Activated naive CD4-positive, alpha-beta T cell treated with anti-CD3 and anti-CD28 coated beads for 36 hours (primary cell): Measurements from ENCODE around the gene GCN1. TPM values are rescaled to one million over a fixed set of nuclear protein-coding genes. Genes with fewer than 3 reads are reported as not detected.
"Not testable (repeated sequence)": the region's sequence is repeated elsewhere in the genome, so short reads cannot be mapped to it uniquely, and the experiment has no call there.

Experiments used
- CTCF ChIA-PET: fragments of 350-600 bp; sonication (Branson Sonifier 250); formaldehyde crosslinking; loops from one replicate; lab custom pipeline; 2021; ENCODE audit warnings: antibody characterized with exemption; lab: Charles Lee
- DNase-seq: peaks from one replicate; pipeline ENCODE4 v3.0.0-alpha.2; 2020
- H3K27ac Mint-ChIP-seq: one replicate; pipeline ENCODE4 v1.8.0; 2021; ENCODE audit warnings: mild to moderate bottlenecking, mixed read lengths
- H3K27me3 Mint-ChIP-seq: one replicate; pipeline ENCODE4 v1.8.0; 2021; ENCODE audit warnings: low read depth, mixed read lengths
- H3K36me3 Mint-ChIP-seq: one replicate; pipeline ENCODE4 v1.8.0; 2021; ENCODE audit warnings: low read depth, mixed read lengths
- H3K4me1 Mint-ChIP-seq: one replicate; pipeline ENCODE4 v1.8.0; 2021; ENCODE audit warnings: low read depth, mixed read lengths
- H3K4me3 Mint-ChIP-seq: one replicate; pipeline ENCODE4 v1.8.0; 2021; ENCODE audit warnings: mild to moderate bottlenecking, moderate library complexity, mixed read lengths
- H3K9me3 Mint-ChIP-seq: one replicate; pipeline ENCODE4 v1.8.0; 2021; ENCODE audit warnings: mixed read lengths
- intact Hi-C: fragments of 100-400 bp; cut with micrococcal nuclease; formaldehyde crosslinking; loops from one replicate; pipeline ENCODE4 v1.15.1; 2023
- total RNA-seq, 2 experiments: library from RNA; stranded (reverse); gene quantifications; one replicate each; pipeline ENCODE4 v1.2.3, GENCODE V29; 2021

GCN1 gene
- total RNA-seq, 2 experiments from 2014 or later, result 122 to 128 TPM

DNA sequence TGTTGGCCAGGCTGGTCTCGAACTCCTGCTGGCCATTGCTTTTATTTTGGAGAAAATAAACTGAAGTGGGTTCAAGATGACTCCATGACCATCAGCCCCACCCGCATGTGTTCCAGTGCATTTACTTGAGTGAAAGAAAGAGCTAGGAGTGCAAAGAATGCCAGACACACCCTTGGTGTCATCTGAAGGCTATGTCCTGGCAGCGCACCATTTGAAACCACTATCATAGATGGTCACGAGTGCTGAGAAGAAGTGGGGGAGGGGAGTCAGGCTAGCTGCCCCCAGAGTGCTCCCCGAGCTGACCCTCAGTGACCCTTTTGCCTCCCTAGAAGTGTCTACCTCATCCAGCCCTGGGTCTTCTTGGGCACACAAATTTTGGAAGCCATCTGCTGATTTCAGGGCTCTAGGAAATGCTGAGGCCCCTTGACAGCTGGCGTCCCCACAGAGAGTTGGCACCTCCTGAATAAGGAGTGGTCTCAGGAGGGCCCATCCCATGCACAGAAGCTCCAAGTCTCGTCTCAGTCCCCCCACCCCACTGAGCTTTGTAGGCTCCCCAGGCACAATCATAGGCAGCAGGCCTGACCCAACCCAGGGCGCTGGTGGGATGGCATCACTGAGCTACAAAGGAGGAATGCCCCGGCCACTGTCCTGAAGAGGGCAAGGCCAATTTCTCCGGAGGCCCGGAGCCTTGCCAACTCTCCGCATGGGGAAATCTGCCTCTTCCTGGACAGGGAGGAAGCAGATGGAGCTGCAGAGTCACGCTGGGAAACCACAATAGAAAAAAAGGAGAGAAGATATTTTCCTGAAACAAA is 43.1 kb upstream of the GCN1 start:
- Mint-ChIP-seq H3K36me3 (no peaks in the 10 kb centered on the region), H3K4me3 (no peak overlapping the region), H3K27me3 (no peaks in the 10 kb centered on the region), H3K27ac (peak overlapping the region; percentile 82), H3K4me1 (peaks cover 87% of the 10 kb centered on the region), H3K9me3 (no peaks in the 10 kb centered on the region)
- CTCF ChIA-PET, result interaction anchor here (1.4 to 10.6 kb wide), 4 partner anchors 9 to 65 kb away, joined by 3 to 116 read pairs (median 81); partner anchors contain the start of genes PXN and SIRT4
- no peak for DNase-seq
- intact Hi-C loops, result loop anchor here (10.0 kb wide), 1 partner anchor 797 kb away; the partner anchor contains the start of gene OASL

DNA sequence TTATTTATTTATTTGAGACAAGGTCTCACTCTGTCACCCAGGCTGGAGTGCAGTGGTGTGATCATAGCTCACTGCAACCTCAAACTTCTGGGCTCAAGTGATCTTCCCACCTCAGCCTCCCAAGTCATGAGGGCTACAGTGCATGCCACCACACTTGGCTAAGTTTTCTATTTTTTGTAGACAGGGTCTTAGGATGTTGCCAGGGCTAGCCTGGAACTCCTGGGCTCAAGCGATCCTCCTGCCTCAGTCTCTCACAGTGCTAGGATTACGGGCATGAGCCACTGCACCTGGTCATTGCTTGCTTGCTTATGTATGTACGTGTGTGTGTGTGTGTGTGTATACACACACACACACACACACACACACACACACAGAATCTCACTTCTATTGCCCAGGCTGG is 42.3 kb upstream of the GCN1 start:
- H3K36me3 Mint-ChIP-seq, H3K9me3 Mint-ChIP-seq, H3K27ac Mint-ChIP-seq, H3K4me3 Mint-ChIP-seq, H3K27me3 Mint-ChIP-seq, DNase-seq: not testable (repeated sequence)
- peaks cover 87% of the 10 kb centered on the region for H3K4me1 Mint-ChIP-seq
- intact Hi-C loops, result loop anchor here (10.0 kb wide), 1 partner anchor 798 kb away; the partner anchor contains the start of gene OASL
- CTCF ChIA-PET, result interaction anchor here (0.5 to 10.6 kb wide), 5 partner anchors 8 to 123 kb away, joined by 4 to 116 read pairs (median 78); partner anchors contain the start of gene PXN

DNA sequence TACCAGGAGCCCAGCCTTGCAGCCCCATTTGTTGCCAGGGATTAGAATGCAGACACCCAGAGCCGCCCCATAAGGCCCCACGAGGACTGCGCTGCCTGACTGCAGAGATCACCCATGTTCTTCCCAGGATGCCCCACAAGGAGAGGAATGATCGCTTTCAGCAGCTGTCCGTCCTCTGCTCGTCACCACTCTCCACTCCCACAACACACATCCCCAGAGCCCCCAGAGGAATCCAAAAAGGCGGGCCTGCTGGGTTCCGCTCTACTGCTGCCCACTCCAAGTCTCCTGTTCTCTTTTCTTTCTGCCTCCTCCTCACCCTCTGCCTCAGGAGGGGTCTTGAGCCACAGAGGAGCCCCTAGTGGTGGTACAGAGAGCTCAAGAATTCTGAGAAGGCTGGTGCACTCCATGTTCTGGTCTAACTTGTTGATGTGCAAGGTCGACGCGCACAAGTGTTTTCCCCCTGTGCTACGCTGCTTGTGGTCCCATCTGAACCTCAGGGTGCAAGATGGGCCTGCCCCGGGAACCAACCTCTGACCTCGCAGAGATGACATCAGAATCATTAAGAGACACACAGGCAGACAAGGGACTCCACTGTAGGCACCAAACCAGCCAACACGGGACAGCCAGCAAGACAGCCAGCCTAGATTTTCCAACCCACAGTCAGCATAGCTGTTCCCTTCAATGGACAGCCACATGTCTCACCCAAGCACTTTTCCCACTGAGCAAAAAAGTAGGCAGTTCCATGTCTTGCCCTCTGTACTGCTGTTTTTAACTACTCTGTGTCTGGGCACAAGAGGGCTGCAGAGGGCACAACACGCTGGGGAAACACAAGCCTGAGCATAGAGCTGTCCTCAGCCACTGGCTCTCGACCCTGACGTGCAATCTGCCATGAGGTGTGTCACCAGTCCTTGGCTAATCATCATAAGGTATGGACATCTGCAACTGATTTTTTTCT is 41.1 kb upstream of the GCN1 start:
- intact Hi-C loops, result loop anchor here (10.0 kb wide), 1 partner anchor 799 kb away; the partner anchor contains the start of gene OASL
- CTCF ChIA-PET, result interaction anchor here (0.6 to 10.6 kb wide), 7 partner anchors 9 to 50 kb away, joined by 3 to 116 read pairs (median 4); partner anchors contain the start of gene PXN
- Mint-ChIP-seq H3K27me3 (no peaks in the 10 kb centered on the region), H3K36me3 (no peaks in the 10 kb centered on the region), H3K27ac (peak overlapping the region; percentile 97), H3K4me3 (no peak overlapping the region), H3K4me1 (peaks cover 87% of the 10 kb centered on the region), H3K9me3 (no peaks in the 10 kb centered on the region)
- DNase-seq, result peak; percentile 49

DNA sequence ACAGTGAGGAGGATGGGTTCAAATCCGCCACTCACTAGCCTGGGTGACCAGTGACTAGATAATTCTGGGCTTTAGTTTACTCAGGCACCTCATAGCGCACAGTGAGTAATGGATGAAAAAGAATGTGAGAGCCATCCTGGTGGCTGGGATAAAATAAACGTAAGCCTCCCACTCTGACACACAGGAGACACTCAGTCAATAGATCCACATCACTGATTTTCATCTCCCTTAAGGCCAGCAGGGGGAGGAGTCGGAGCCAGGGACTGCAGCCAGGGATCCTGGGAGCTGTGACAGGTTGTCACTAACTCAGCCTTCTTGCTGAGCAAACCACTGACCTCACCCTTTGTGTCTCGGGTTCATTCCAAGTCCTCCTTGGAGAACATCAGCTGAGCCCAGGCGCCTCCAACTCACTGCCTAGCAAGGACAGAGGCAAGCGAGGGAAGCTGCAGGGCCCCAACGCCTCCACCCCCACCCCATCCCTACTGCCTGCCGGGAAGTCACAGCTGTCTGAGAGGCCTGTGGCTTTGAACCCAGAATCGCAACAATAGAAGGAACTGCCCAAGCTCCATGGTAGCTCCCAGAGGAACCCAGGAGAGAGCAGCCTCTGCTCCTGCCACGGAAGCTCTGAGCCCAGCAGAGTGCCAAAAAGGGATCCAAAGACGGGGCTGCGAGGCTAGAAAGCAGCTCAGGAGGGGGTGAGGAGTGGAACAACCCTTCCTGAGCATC is 40.3 kb upstream of the GCN1 start:
- no peaks in the 10 kb centered on the region for H3K36me3 Mint-ChIP-seq
- H3K4me3 Mint-ChIP-seq, result no peak overlapping the region
- no peaks in the 10 kb centered on the region for H3K9me3 Mint-ChIP-seq
- no peaks in the 10 kb centered on the region for H3K27me3 Mint-ChIP-seq
- H3K27ac Mint-ChIP-seq, result peak overlapping the region; percentile 97
- H3K4me1 Mint-ChIP-seq, result peaks cover 87% of the 10 kb centered on the region
- CTCF ChIA-PET, result interaction anchor here (1.0 to 10.6 kb wide), 3 partner anchors 18 to 34 kb away, joined by 3 to 116 read pairs (median 84); partner anchors contain the start of gene PXN
- intact Hi-C loops, result loop anchor here (10.0 kb wide), 1 partner anchor 800 kb away; the partner anchor contains the start of gene OASL
- peak; percentile 12 for DNase-seq

DNA sequence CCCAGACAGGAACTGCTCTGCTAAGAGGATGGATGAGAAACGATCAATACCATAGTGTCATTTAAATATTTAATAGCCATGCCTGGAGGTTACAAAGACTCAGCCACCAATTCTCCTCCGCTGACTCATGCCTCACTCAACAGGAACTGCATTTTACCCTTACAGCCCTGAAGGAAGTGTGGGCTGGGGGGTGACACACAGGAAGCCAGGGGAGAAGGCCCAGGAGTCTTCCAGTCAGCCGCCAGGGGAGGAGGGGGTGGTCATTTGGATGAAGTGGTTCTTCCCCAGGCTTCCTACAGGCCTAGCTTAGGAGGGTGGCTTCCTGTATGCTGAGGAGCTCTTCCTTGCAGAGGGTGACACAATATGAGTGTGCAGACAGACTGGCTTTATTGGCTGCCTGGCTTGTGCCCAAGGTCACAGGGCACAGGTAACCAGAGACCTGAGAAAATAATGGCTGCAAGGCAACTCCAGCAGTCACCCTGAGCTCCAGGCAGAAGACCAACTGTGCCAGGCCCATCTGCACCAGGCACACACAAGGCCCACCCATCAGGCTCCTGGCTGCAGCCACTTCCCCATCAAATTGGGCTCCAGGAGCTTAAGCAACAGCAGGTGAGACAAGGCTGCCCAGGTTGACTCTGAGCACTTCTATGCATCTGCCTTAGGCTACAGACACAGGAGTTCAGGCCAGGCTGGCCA is 36.9 kb upstream of the GCN1 start:
- peaks cover 97% of the 10 kb centered on the region for H3K4me1 Mint-ChIP-seq
- H3K9me3 Mint-ChIP-seq, result no peaks in the 10 kb centered on the region
- H3K4me3 Mint-ChIP-seq, result peak overlapping the region; percentile 53
- no peaks in the 10 kb centered on the region for H3K27me3 Mint-ChIP-seq
- intact Hi-C loops, result loop anchor here (1.0 to 10.0 kb wide), 7 partner anchors 17 to 803 kb away; partner anchors contain the start of genes OASL, RNU4-2 and RPLP0
- peak; percentile 97 for DNase-seq
- H3K36me3 Mint-ChIP-seq, result no peaks in the 10 kb centered on the region
- H3K27ac Mint-ChIP-seq, result peak overlapping the region; percentile 97
- CTCF ChIA-PET, result interaction anchor here (1.8 to 10.8 kb wide), 6 partner anchors 9 to 71 kb away, joined by 4 to 637 read pairs (median 76); partner anchors contain the start of genes PXN, RNU4-1, RNU4-2 and RPLP0

DNA sequence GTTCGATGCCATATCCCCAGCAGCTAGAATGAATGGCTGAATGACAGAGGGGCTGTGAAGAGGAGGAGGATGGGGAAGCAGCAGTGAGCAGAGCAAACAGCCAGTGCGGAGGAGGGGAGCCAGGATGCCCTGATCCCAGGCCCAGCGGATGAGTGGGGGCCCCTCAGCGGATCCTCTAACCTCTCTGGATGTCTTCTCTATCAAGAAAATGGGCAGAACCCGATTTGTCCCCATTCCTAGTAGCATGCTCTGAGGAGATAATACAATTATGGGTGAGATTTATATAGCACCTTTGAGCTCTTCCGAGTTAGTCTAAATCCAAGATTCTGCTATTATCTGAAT is 36.4 kb upstream of the GCN1 start:
- intact Hi-C loops, result loop anchor here (1.0 to 10.0 kb wide), 7 partner anchors 17 to 804 kb away; partner anchors contain the start of genes OASL, RNU4-2 and RPLP0
- peaks cover 3% of the 10 kb centered on the region for H3K36me3 Mint-ChIP-seq

DNA sequence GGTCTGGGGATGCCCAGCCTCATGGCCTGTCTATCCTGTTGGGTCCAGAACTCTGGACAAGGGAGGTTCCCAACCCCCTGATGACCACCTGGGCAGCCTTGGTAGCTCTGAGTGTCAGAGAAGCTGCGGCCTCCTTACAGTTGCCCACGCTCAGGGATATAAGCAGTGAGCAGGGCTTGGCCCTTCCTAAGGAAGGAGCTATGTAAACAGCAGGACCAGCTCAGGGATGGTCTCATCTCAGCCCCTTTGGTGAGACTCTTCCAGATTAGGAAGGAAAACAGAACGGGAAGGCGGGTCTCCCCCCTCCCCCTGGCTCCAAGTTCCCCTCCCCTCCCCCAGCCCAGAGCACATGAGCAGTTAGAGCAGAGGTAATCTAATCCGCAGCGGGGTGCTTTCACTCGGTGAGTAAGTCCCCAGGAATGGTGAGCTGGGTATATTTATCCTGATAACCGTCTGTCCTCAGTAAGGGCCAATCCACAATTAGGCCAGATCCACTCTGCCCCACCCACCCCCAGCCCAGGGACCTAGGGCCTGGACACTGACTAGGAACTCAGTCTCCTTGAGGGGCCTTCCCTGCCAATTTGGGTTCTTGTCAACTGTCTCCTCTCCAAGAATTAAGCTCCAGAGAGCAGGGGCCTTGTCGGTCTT is 35.9 kb upstream of the GCN1 start:
- no peaks in the 10 kb centered on the region for H3K27me3 Mint-ChIP-seq
- CTCF ChIA-PET, result interaction anchor here (0.6 to 10.8 kb wide), 8 partner anchors 10 to 72 kb away, joined by 3 to 637 read pairs (median 62); partner anchors contain the start of genes PXN, RNU4-1, RNU4-2 and RPLP0
- peak overlapping the region; percentile 53 for H3K4me3 Mint-ChIP-seq
- peak overlapping the region; percentile 97 for H3K27ac Mint-ChIP-seq
- intact Hi-C loops, result loop anchor here (10.0 kb wide), 1 partner anchor 804 kb away; the partner anchor contains the start of gene OASL
- H3K4me1 Mint-ChIP-seq, result peaks cover 99% of the 10 kb centered on the region
- DNase-seq, result peak; percentile 21
- H3K9me3 Mint-ChIP-seq, result no peaks in the 10 kb centered on the region
- H3K36me3 Mint-ChIP-seq, result peaks cover 3% of the 10 kb centered on the region

More for the DNA sequence above, 36.4 kb upstream of the GCN1 start:
- DNase-seq, result peak; percentile 14
- Mint-ChIP-seq H3K4me1 (peaks cover 99% of the 10 kb centered on the region), H3K27me3 (no peaks in the 10 kb centered on the region), H3K27ac (peak overlapping the region; percentile 97), H3K9me3 (no peaks in the 10 kb centered on the region), H3K4me3 (peak overlapping the region; percentile 53)
- CTCF ChIA-PET, result interaction anchor here (0.6 to 10.8 kb wide), 8 partner anchors 9 to 71 kb away, joined by 3 to 637 read pairs (median 62); partner anchors contain the start of genes PXN, RNU4-1, RNU4-2 and RPLP0

DNA sequence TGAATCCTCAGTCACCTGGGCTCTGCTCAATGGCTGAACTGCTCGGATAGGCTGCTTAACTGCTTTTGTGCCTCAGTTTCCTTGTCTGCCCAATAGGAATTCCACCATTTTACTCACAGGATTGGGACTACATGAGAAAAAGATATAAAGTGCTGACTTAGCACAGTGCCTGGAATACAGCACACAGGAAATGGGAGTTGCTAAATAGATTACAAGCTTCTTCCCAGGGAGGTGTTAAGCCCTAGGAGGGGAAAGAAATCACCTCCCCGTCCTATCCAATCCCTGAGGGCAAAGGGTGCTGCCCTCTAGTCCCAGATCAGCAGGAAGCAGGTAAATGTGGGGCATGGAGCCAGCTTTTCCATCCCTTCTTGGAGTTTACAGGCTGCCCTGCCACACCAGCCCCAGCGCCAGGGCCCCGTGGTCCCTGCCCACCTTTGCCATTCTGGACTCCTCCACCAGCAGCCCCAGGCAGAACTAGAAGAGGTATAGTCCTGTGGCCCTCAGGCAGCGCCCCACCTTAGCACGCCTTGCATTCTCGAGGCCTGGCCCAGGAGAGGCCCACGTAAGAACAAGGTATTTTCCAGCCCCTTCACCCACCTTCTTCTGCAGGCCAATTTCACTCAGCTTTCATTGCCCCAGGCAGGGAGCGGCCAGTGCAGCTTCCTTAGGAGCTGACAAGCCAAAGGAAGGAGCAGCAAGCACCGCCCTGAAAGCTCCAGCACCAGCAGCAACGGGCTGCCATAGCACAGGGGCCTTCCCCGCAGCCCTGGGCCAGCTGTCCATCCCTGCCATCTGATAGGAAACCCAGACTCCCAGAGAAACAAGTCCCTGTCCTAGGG is 35.2 kb upstream of the GCN1 start:
- Mint-ChIP-seq H3K27me3 (no peaks in the 10 kb centered on the region), H3K27ac (peak overlapping the region; percentile 97), H3K4me1 (peaks cover 97% of the 10 kb centered on the region), H3K9me3 (no peaks in the 10 kb centered on the region), H3K36me3 (peaks cover 3% of the 10 kb centered on the region), H3K4me3 (no peak overlapping the region)
- no peak for DNase-seq
- intact Hi-C loops, result loop anchor here (10.0 kb wide), 2 partner anchors 205 to 805 kb away; partner anchors contain the start of genes COX6A1 and OASL
- CTCF ChIA-PET, result interaction anchor here (1.0 to 10.8 kb wide), 8 partner anchors 11 to 73 kb away, joined by 4 to 637 read pairs (median 62); partner anchors contain the start of genes PXN, RNU4-1, RNU4-2 and RPLP0

DNA sequence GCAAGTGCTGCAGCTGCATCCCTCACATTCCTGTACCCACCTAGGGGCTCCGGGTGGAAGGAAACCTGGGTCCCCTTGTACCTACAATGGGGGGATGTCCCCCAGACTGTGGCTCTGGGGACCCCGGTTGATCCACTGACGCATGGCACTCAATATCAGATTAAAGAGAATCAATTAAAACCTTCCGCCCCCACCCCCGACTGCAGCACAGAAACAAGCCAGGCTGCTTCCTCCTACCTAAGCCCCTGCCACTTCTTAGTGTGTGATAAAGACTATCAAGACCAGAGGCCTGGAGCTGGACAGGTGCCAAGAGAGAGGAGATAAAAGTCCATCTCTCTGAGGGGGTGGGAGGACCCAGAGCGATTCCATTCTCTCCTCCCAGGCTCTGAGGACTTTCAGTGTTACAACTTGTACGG is 34.6 kb upstream of the GCN1 start:
- CTCF ChIA-PET, result interaction anchor here (0.6 to 10.8 kb wide), 13 partner anchors 10 to 73 kb away, joined by 3 to 637 read pairs (median 17); partner anchors contain the start of genes PXN, RNU4-1, RNU4-2 and RPLP0
- Mint-ChIP-seq H3K27me3 (no peaks in the 10 kb centered on the region), H3K36me3 (peaks cover 3% of the 10 kb centered on the region), H3K9me3 (no peaks in the 10 kb centered on the region), H3K27ac (peak overlapping the region; percentile 84), H3K4me3 (no peak overlapping the region), H3K4me1 (peaks cover 94% of the 10 kb centered on the region)
- DNase-seq, result no peak
- intact Hi-C loops, result loop anchor here (10.0 kb wide), 1 partner anchor 206 kb away; the partner anchor contains the start of gene COX6A1
